GM21737 (cell line): ENCODE data around the gene STK17B.
"Not testable (repeated sequence)": the region's sequence is repeated elsewhere in the genome, so short reads cannot be mapped to it uniquely, and the experiment has no call there.

Source experiments
- ATAC-seq: cut with Tn5 transposase; IDR thresholded peaks from one replicate; pipeline ENCODE4 v1.9.1; 2021; ENCODE audit warnings: mild to moderate bottlenecking, moderate library complexity; ENCODE audit not compliant: unreplicated experiment

The STK17B gene

DNA sequence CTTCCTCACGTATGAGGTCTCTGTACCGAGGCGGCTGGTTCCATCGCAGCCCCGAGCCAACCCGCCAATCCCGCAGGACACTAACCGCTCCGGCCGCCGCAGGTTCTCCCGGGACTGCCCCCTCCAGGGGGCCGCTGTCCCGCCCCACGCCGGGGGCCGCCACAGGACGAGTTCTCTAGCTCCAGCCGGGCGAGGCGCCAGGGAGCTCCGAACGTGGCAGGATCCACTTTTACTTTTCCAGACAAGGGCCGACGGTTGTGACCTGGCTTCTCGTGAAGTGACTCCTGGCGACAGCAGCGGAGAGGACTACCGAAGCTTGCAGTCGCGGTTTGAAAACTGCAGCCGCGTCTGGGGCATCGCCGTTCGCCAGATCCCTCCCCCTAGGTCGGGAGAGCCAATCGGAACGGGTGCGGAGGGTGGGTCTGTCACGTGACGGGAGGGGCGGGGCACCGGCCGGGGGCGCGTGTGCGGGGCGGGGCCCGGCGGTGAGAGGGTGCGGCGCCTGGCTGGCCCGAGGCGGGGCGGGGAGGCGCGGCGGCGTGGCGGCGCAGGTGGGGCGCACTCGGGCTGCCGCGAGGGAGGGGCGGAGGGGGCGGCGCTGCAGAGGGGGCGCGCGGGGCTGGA lies at the start of gene STK17B:
Gene STK17B (minus strand): TSS at position 331 of the 624 bp plus-strand sequence. CDS start 8,195 bp downstream, outside the sequence.
- peak; percentile 52 for ATAC-seq

- no peak for ATAC-seq
These were observed 49.3 kb upstream of the STK17B start for GRCh38 chr2:196220671-196221070.

GRCh38 chr2:196219671-196220070 lies 48.3 kb upstream of the STK17B start:
- no peak for ATAC-seq

GRCh38 chr2:196218106-196218505 lies 46.7 kb upstream of the STK17B start:
- no peak for ATAC-seq

- no peak for ATAC-seq
These were observed 45.7 kb upstream of the STK17B start for GRCh38 chr2:196217116-196217515.

DNA sequence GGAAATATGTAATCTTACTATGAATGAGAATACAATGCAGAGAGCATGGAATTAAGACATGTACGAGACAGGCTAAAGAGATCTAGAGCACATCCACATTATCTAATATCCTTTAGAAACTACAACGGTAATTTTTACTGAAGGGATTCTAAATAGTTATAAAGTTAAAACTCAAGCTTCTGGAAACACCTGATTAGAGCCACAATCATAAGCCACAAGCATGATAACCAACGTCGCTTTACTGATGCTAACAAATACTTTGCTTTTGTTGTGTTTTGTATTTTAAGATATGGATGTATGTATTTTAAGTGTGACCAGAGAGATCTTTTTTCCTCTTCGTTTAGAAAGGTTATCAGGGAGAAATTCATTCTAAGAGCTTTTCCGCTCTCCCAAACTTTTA lies 44.0 kb upstream of the STK17B start:
- ATAC-seq, result no peak

DNA sequence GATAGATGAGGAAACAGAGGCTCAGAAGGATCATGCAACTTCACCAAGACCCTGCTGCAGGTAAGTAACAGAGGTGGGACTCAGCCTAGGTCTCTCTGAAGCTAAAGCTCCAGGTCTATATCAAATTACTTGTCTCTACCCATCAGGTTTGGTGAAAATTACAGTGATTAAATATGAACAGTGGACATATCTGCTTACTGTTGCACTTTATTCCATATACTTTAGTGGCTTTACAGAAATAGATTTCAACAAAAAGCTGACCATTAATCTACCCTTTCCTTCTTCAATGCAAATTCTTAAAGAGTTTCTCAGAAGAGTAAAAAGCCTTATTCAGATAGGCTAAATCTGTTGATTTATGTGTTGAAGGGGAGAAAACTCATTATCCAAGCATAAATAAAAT lies 42.8 kb upstream of the STK17B start:
- ATAC-seq, result no peak

DNA sequence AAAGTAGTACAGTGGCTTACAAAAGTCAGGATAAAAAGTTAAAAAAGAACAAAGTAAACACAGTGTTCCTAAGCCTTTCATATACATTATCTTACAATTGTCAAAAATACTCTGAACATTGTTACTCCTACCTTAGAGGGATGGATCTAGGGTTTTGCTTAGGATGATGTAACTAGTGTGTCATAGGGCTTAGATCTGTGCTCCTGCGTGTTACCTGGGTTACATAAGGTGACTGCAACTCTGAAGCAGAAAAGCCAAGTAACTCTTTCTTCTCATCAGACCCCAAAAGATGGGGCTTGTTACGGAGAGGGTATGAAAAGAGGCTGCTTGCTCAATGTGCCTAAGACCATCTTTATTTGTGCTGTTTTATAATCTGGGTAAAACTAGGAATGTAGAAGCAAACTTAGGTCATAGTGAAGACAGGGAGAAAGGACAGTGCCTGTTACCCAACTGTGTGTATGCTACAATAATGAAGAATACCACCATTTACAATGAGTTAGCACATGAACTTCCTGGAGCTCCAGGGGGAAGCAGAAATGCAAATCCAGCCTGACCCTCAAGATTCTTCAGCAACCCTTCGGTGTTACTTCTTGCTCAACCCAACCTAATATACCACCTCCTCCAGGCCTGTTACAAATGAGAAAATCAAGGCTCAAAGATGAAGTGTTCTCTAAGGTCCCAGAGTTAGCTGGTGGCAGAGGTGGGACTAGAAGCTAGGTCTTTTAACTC lies 42.0 kb upstream of the STK17B start:
- no peak for ATAC-seq

- ATAC-seq, result no peak
These were observed 37.5 kb upstream of the STK17B start for GRCh38 chr2:196208915-196209314.

GRCh38 chr2:196206804-196207203 lies 35.4 kb upstream of the STK17B start:
- ATAC-seq, result no peak

DNA sequence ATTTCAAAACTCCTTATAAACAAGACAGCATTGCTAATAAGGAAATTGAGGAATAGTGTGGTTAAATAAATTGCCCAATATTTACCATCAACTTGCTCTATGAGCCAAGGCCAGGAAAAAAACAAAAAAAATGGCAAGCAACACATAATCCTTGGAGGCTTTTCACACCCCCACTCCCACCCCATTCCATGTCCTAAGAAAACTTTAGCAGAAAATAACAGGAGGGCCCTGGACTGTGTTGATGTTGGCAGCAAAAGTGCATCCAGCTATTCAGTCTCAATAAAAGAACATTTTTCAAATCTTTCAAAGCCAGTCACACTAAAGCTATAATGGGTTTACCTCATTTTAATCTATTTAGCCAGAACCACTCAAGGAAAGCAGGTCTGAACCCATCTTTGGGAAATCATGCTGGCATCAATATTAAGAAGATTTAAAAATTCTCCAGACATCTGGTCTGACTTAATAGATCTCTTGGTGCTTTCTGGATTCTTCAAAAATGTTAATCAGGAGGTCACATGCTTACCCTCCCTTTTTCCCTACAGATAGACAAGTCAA lies 34.6 kb upstream of the STK17B start:
- ATAC-seq, result no peak

DNA sequence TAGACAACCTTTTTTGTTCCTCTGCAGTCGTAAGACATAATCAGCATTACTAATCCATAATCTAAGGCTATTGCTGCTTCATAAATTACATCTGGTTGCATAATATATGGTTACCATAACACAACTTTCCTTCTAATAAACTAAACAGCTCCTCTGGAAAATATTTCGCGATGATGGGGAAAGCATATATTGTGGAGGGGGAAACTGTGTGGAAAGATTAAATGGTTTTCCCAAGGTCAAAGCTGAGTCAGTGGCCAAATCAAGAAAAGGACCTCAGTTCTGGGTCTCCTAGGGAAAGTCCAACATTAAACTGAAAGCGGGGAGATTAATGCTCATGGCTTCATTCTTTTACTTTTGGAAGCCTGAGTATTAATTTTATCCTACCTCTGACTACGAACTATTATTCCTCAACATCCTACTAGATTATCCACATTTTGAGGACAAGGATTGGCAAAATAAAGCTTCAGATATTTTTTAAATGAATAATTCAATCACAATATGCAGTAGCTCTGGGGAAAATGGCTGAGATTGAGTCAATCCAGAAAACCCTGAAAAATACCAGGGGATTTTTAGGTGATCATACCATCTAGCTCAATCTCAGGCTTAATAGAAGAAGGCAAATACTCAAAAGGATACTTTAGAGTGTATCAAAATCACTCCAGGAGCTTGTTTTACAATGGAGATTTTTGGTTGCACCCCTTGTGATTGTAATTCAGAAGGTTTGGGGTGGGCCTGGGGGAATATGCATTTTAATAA lies 33.8 kb upstream of the STK17B start:
- ATAC-seq, result no peak

GRCh38 chr2:196201229-196202009 lies 30.0 kb upstream of the STK17B start:
- ATAC-seq, result no peak

- peak; percentile 97 for ATAC-seq
These were observed 29.2 kb upstream of the STK17B start for GRCh38 chr2:196200557-196200956.

DNA sequence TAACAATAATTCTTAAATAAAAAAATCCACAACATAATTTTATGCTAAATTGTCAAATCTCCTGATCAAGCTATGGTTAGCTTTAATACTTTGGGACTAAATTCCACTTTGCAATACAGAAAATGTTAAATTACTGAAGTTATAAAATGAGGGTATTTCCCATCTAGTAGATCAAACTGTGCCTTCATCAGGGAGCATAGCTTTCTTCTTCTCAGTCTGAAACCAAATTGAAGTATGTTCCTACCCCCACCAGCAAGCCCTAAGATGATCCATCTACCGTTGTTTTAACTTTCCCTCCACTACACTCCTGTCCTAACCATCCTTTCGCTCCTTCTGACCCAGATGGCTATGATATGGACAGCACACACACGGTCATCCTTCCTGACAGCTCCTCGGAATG lies 24.4 kb upstream of the STK17B start:
- ATAC-seq, result no peak

- ATAC-seq, result no peak
These were observed 23.9 kb upstream of the STK17B start for GRCh38 chr2:196195302-196195701.

DNA sequence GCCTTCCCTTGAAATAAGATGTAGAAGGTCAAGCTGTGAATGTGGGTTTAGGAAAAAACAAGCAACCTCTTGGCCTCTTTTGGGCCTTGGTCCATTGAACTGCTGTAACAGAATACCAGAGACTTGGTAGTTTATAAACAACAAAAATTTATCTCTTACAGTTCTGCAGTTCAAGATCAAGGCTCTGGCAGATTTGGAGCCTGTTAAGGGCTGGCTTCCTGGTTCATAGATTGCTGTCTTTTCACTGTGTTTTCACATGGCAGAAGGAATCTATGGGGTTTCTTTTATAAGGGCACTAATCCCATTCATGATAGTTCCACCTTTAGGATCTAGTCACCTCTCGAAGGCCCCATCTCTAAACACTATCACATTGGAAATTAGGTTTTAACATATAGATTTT lies 20.2 kb upstream of the STK17B start:
- ATAC-seq, result no peak

DNA sequence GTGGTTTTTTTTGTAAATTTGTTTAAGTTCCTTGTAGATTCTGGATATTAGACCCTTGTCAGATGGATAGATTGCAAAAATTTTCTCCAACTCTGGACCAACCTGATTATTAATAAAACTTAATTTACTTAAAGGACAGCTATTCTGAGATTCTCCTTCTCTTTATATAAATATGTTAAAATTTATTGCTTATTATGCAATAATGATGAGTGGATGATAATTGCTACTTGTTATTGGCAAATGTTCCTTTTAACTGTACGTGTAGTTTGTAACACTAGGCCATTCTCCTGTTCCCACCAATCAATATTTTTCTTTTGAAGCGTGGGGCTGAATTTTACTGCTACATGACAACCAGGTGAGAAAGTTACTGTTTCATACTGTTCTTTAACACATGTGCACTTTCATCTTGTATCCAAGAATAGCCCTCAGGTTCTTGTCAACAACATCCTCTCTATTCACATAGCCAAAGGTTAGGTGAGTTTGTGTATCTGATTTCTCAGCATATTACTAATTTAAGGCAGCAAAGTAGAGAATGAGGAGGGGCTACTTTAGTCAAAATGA lies 16.6 kb upstream of the STK17B start:
- ATAC-seq, result no peak

- ATAC-seq, result not testable (repeated sequence)
These were observed 15.9 kb upstream of the STK17B start for GRCh38 chr2:196187175-196187700.

DNA sequence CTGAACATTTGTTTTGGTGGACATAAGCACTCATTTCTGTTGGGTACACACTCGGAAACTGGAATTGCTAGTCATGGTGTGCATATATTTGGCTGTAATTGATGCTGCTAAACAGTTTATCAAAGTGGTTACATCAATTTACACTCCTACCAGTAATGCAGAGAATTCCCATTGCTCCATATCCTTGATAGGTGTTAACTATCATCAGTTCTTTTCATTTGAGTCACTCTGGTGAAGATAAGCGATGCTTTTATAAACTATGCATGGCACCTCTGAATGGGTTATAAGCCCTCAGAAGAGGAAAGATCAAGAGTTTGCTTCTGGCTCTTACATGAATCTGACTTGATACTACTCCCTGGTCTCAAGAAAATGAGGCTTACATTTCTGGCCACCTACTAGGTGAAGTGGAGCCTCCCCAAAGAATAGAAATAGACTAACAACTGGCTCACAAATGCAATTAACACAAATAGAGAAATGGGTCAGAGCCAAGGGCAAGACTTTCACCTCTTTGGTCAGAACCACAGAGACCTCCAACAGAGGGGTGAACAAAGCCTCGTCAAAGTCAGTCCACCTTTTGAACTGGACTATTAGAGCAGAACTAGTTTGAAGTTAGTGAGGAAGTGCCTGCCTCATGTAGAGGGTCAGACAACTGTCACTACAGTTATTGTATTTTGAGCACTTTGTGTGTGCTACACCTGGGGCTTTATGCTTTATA lies 15.0 kb upstream of the STK17B start:
- ATAC-seq, result no peak
